H1 (cell line): ENCODE measurements around the gene LMAN1L. TPM values are rescaled to one million over a fixed set of nuclear protein-coding genes. Genes with fewer than 3 reads are reported as not detected.

Experiments
- CTCF ChIA-PET: fragments of 300-600 bp; sonication (Branson Sonifier 250); formaldehyde crosslinking; loops from one replicate; lab custom pipeline; 2021; ENCODE audit not compliant: partially characterized antibody; lab: Charles Lee
- POLR2A ChIA-PET: fragments of 300-600 bp; sonication (Branson Sonifier 250); formaldehyde crosslinking; loops from one replicate; lab custom pipeline; 2021; ENCODE audit warnings: inconsistent platforms; ENCODE audit not compliant: partially characterized antibody; lab: Charles Lee
- DNase-seq, 2 experiments: peaks; one replicate each; pipeline versions ENCODE4 v3.0.0 to v3.0.0-alpha.2; 2010 to 2022; ENCODE audit warnings: low spot score in 2 of 2, low read depth in 1 of 2, mixed read lengths in 1 of 2
- FAIRE-seq: peaks from 2 replicates; lab custom pipeline; 2011; peaks lifted over from hg19 to GRCh38; lab: Jason Lieb, UNC
- H2AFZ ChIP-seq: 2 replicates; pipeline ENCODE4 v1.8.1; 2012; ENCODE audit warnings: low read length, inconsistent platforms
- H2AK5ac ChIP-seq: 2 replicates; pipeline ENCODE4 v1.6.1; 2013; ENCODE audit warnings: low read depth, low read length
- H2BK120ac ChIP-seq: replicated peaks from 2 replicates; pipeline ENCODE3; 2013; ENCODE audit warnings: low read depth, low read length, inconsistent platforms
- H2BK12ac ChIP-seq: 2 replicates; pipeline ENCODE4 v1.6.1; 2013; ENCODE audit warnings: low read depth, low read length
- H2BK15ac ChIP-seq: 2 replicates; pipeline ENCODE4 v1.6.1; 2013; ENCODE audit warnings: low read length
- H2BK20ac ChIP-seq: 2 replicates; pipeline ENCODE4 v1.6.1; 2013; ENCODE audit warnings: low read length
- H2BK5ac ChIP-seq: 2 replicates; pipeline ENCODE4 v1.6.1; 2013; ENCODE audit warnings: low read depth, low read length
- H3K14ac ChIP-seq: 2 replicates; pipeline ENCODE4 v1.6.1; 2013; ENCODE audit warnings: inconsistent platforms; ENCODE audit not compliant: insufficient read length
- H3K18ac ChIP-seq: 2 replicates; pipeline ENCODE4 v1.6.1; 2013; ENCODE audit warnings: low read length; ENCODE audit errors: extremely low read depth
- H3K23ac ChIP-seq: 2 replicates; pipeline ENCODE4 v1.6.1; 2013; ENCODE audit warnings: inconsistent platforms; ENCODE audit not compliant: insufficient read length
- H3K23me2 ChIP-seq: 2 replicates; pipeline ENCODE4 v1.6.1; 2013; ENCODE audit warnings: low read depth, low read length
- H3K27ac ChIP-seq: 2 replicates; pipeline ENCODE4 v1.6.1; 2011; ENCODE audit warnings: low read depth, low read length, inconsistent platforms
- H3K27me3 ChIP-seq, 4 experiments: replicated peaks in 1 of 4; 1 replicate in 1 of 4; 2 replicates in 3 of 4; pipeline versions ENCODE4 v1.6.1 to v1.8.1; 2011 to 2013; ENCODE audit warnings: low read length in 3 of 4, mild to moderate bottlenecking in 3 of 4, inconsistent platforms in 2 of 4, mixed read lengths in 2 of 4, moderate library complexity in 1 of 4; ENCODE audit not compliant: control insufficient read depth in 3 of 4, insufficient read depth in 3 of 4; ENCODE audit errors: extremely low read depth in 1 of 4
- H3K36me3 ChIP-seq, 4 experiments: 2 replicates each; pipeline versions ENCODE4 v1.6.1 to v1.8.1; 2011 to 2013; ENCODE audit warnings: mild to moderate bottlenecking in 4 of 4, low read length in 3 of 4, moderate library complexity in 2 of 4, control low read depth in 1 of 4, inconsistent platforms in 1 of 4; ENCODE audit not compliant: insufficient read depth in 4 of 4, control insufficient read depth in 2 of 4
- H3K4ac ChIP-seq: replicated peaks from 2 replicates; pipeline ENCODE3; 2013; ENCODE audit warnings: low read length, low read depth, mixed read lengths, inconsistent platforms; ENCODE audit not compliant: insufficient read length
- H3K4me1 ChIP-seq, 4 experiments: replicated peaks in 1 of 4; 1 replicate in 1 of 4; 2 replicates in 3 of 4; pipeline versions ENCODE4 v1.6.1 to v1.8.1; 2011 to 2013; ENCODE audit warnings: low read length in 3 of 4, inconsistent platforms in 2 of 4, mixed read lengths in 1 of 4; ENCODE audit not compliant: insufficient read depth in 4 of 4, control insufficient read depth in 3 of 4
- H3K4me2 ChIP-seq, 2 experiments: 2 replicates each; pipeline versions ENCODE4 v1.6.1 to v1.8.1; 2011 to 2013; ENCODE audit warnings: low read depth in 2 of 2, low read length in 2 of 2, control low read depth in 1 of 2, inconsistent platforms in 1 of 2, mild to moderate bottlenecking in 1 of 2; ENCODE audit not compliant: insufficient read depth in 1 of 2
- H3K4me3 ChIP-seq, 4 experiments: fragments of 200-600, 300-600 bp in 1 of 4; sonication (generic), shearing (Covaris generic), sonication (Bioruptor Twin) in 1 of 4; 2 replicates each; pipeline versions ENCODE4 v1.5.1 to v1.8.1; 2011 to 2016; ENCODE audit warnings: low read length in 4 of 4, low read depth in 3 of 4, control low read depth in 2 of 4, inconsistent platforms in 2 of 4, mild to moderate bottlenecking in 2 of 4, mixed read lengths in 1 of 4, moderate library complexity in 1 of 4; ENCODE audit not compliant: insufficient read depth in 2 of 4; ENCODE audit errors: extremely low read depth in 1 of 4
- H3K56ac ChIP-seq: replicated peaks from 2 replicates; pipeline ENCODE3; 2013; ENCODE audit warnings: low read depth, mild to moderate bottlenecking, mixed read lengths, low read length, inconsistent platforms; ENCODE audit not compliant: insufficient read length
- H3K79me1 ChIP-seq: 2 replicates; pipeline ENCODE4 v1.6.1; 2013; ENCODE audit warnings: low read depth, low read length, control low read depth
- H3K79me2 ChIP-seq, 2 experiments: 2 replicates each; pipeline versions ENCODE4 v1.6.1 to v1.8.1; 2012 to 2013; ENCODE audit warnings: low read length in 2 of 2, mild to moderate bottlenecking in 2 of 2, inconsistent platforms in 1 of 2; ENCODE audit not compliant: insufficient read depth in 2 of 2, control insufficient read depth in 1 of 2
- H3K9ac ChIP-seq, 4 experiments: replicated peaks in 1 of 4; 1 replicate in 1 of 4; 2 replicates in 3 of 4; pipeline versions ENCODE4 v1.6.1 to v1.8.1; 2011 to 2013; ENCODE audit warnings: low read depth in 3 of 4, low read length in 3 of 4, control low read depth in 2 of 4, mild to moderate bottlenecking in 2 of 4, moderate library complexity in 2 of 4, inconsistent platforms in 1 of 4; ENCODE audit errors: extremely low read depth in 1 of 4
- H3K9me3 ChIP-seq, 2 experiments: 2 replicates each; pipeline versions ENCODE4 v1.6.1 to v1.8.1; 2012 to 2013; ENCODE audit warnings: mild to moderate bottlenecking in 2 of 2, moderate library complexity in 2 of 2, control low read depth in 1 of 2, inconsistent platforms in 1 of 2, low read depth in 1 of 2, low read length in 1 of 2, mixed read lengths in 1 of 2; ENCODE audit not compliant: insufficient read depth in 2 of 2
- H4K20me1 ChIP-seq, 2 experiments: replicated peaks in 1 of 2; 2 replicates each; pipeline versions ENCODE3 to v1.8.1; 2011 to 2013; ENCODE audit warnings: inconsistent platforms in 2 of 2, low read length in 2 of 2, mild to moderate bottlenecking in 1 of 2; ENCODE audit not compliant: insufficient read depth in 2 of 2, control insufficient read depth in 1 of 2
- H4K5ac ChIP-seq: 2 replicates; pipeline ENCODE4 v1.6.1; 2013; ENCODE audit warnings: low read length, low read depth, mixed read lengths, inconsistent platforms; ENCODE audit not compliant: insufficient read length
- H4K8ac ChIP-seq: 2 replicates; pipeline ENCODE4 v1.8.0; 2013; ENCODE audit warnings: mild to moderate bottlenecking, moderate library complexity, low read length, inconsistent platforms; ENCODE audit not compliant: insufficient read depth; ENCODE audit errors: extremely low read depth
- H4K91ac ChIP-seq: replicated peaks from 2 replicates; pipeline ENCODE3; 2013; ENCODE audit warnings: low read length, mixed read lengths, inconsistent platforms; ENCODE audit not compliant: insufficient read length
- ATF2 ChIP-seq: IDR thresholded peaks from 2 replicates; pipeline ENCODE4 v1.6.1; 2012; ENCODE audit warnings: low read length, inconsistent platforms
- WGBS, 2 experiments: shearing (Covaris generic) in 1 of 2; methylation state at CpG; one replicate each; pipeline versions ENCODE4 v1.1.6 to v1.1.7; 2013 to 2015; ENCODE audit warnings: low lambda C conversion rate in 2 of 2, mixed read lengths in 2 of 2, inconsistent platforms in 1 of 2, low coverage in 1 of 2, missing lambda C conversion rate in 1 of 2; ENCODE audit not compliant: insufficient replicate concordance in 2 of 2, insufficient coverage in 1 of 2, insufficient read length in 1 of 2; ENCODE audit errors: extremely low coverage in 1 of 2, missing lambda C conversion rate in 1 of 2; 5-methylcytosine and 5-hydroxymethylcytosine counted together
- polyA plus RNA-seq, 7 experiments: library from polyadenylated mRNA; depleted of rRNA in 3 of 7; stranded (reverse) in 5 of 7; unstranded in 2 of 7; fragments of >200 nt in 5 of 7; fragments of 200-250 nt in 2 of 7; gene quantifications; 1 replicate in 5 of 7; 2 replicates in 1 of 7; 4 replicates in 1 of 7; pipeline versions ENCODE4 v1.2.1 to v1.2.3, GENCODE V29; 2011 to 2013; ENCODE audit warnings: missing spikeins in 2 of 7, mixed read lengths in 2 of 7
- total RNA-seq: library from RNA; stranded (reverse); fragmentation: NEBNext Ultra II Directional; extraction: Animal tissue kit (Norgen Biotek cat#: 25700); gene quantifications from 2 replicates; pipeline ENCODE4 v1.2.1, GENCODE V29; 2021

LMAN1L gene
- total and polyA plus RNA-seq, 2 of the 8 experiments (the other 6 are each of a cell fraction or from before 2014, with no cell fraction given), result not detected

- Histone ChIP-seq H3K27ac (no peak overlapping the region), H3K18ac (no peak overlapping the region), H3K4ac (no peak overlapping the region), H4K8ac (no peak overlapping the region), H2BK20ac (no peak overlapping the region), H3K79me2 (no peaks in the 10 kb centered on the region), H2BK15ac (no peak overlapping the region), H4K91ac (no peak overlapping the region), H2AK5ac (no peak overlapping the region), H3K9me3 (no peaks in the 10 kb centered on the region), H3K4me2 (peak overlapping the region; percentile 75 to 88), H2AFZ (no peak overlapping the region), H2BK120ac (no peak overlapping the region), H3K23ac (no peak overlapping the region), H4K5ac (no peak overlapping the region), H2BK12ac (no peak overlapping the region), H4K20me1 (peaks cover 2% of the 10 kb centered on the region in 2 experiments), H3K36me3 (peaks cover 0 to 11% (median 4%) of the 10 kb centered on the region in 4 experiments; a peak in 5 of 8 replicates), H3K56ac (no peak overlapping the region), H3K14ac (no peak overlapping the region), H3K27me3 (no peaks in the 10 kb centered on the region), H3K79me1 (0 out of 2 replicates have a peak, but pooled peaks cover 2% of the 10 kb centered on the region), H3K9ac (peak overlapping the region in 3 of 4 experiments; percentile 15 to 63 (median 26); a peak in 3 of 7 replicates), H3K4me1 (peaks cover 0 to 13% (median 8%) of the 10 kb centered on the region in 4 experiments; a peak in 6 of 7 replicates), H3K4me3 (peak overlapping the region; percentile 60 to 92 (median 90)), H3K23me2 (peaks cover 7% of the 10 kb centered on the region; the same call in 1 of the 2 replicates), H2BK5ac (no peak overlapping the region)
- no peak for TF ChIP-seq ATF2
- 85% methylated on average over 14 of the region's 14 CpGs; no CpG with 5 or more reads in 1 of the 2 experiments for WGBS, 2 experiments
- ChIA-PET CTCF (interaction anchor here (0.6 to 5.3 kb wide), 21 partner anchors 8 to 209 kb away, joined by 3 to 46 read pairs (median 5); partner anchors contain the start of gene CPLX3), POLR2A (interaction anchor here (0.5 to 4.1 kb wide), 22 partner anchors 10 to 113 kb away, joined by 3 to 23 read pairs (median 3); partner anchors contain the start of genes COX5A, CPLX3, CSK and FAM219B)
- FAIRE-seq, result no peak
- no peak for DNase-seq
These were observed 29.3 kb downstream of the LMAN1L start for GRCh38 chr15:74841891-74842373.
